ENCODE results near the gene INPP5J.

INPP5J gene

GRCh38 chr22:31136711-31137110 lies 13.9 kb downstream of the INPP5J start:
- H3K27me3 ChIP-seq (ENCODE audit: control insufficient read depth, low read length): no peaks in the 10 kb centered on the region
- no peak overlapping the region for H3K27ac ChIP-seq (ENCODE audit: low read depth, low read length)
- H3K9me2 ChIP-seq (replicated peaks; ENCODE audit: control insufficient read depth, low read length): no peaks in the 10 kb centered on the region
- no peaks in the 10 kb centered on the region for H3K79me2 ChIP-seq (ENCODE audit: control insufficient read depth, low read length)
- no peak overlapping the region for H3K4me2 ChIP-seq (ENCODE audit: low read length)
- H4K20me1 ChIP-seq (ENCODE audit: control insufficient read depth, insufficient read depth, low read depth, low read length): no peaks in the 10 kb centered on the region
- H3K4me1 ChIP-seq (ENCODE audit: control insufficient read depth, low read length): no peaks in the 10 kb centered on the region
- H3K9me3 ChIP-seq (ENCODE audit: control insufficient read depth, insufficient read depth, low read length): no peaks in the 10 kb centered on the region
- no peak for TF ChIP-seq EZH2phosphoT487 (IDR thresholded peaks at IDR 0.05; ENCODE audit: borderline replicate concordance, low read length)
- TF ChIP-seq CTCF (IDR thresholded peaks at IDR 0.05; ENCODE audit: low read depth, low read length, poor library complexity, severe bottlenecking): no peak
- H3F3A ChIP-seq (ENCODE audit: control insufficient read depth, insufficient read depth): no peaks in the 10 kb centered on the region
- no peak overlapping the region for H3K4me3 ChIP-seq (ENCODE audit: low read length)
- H3K36me3 ChIP-seq (ENCODE audit: control insufficient read depth, low read length): no peaks in the 10 kb centered on the region

- Histone ChIP-seq H3K9me3 (ENCODE audit: control insufficient read depth, insufficient read depth, low read length) (no peaks in the 10 kb centered on the region), H3K27me3 (ENCODE audit: control insufficient read depth, low read length) (no peaks in the 10 kb centered on the region), H3K36me3 (ENCODE audit: control insufficient read depth, low read length) (no peaks in the 10 kb centered on the region), H3K79me2 (ENCODE audit: control insufficient read depth, low read length) (no peaks in the 10 kb centered on the region), H3K9me2 (replicated peaks; ENCODE audit: control insufficient read depth, low read length) (no peaks in the 10 kb centered on the region), H3K27ac (ENCODE audit: low read depth, low read length) (no peak overlapping the region), H3F3A (ENCODE audit: control insufficient read depth, insufficient read depth) (no peaks in the 10 kb centered on the region), H3K4me1 (ENCODE audit: control insufficient read depth, low read length) (no peaks in the 10 kb centered on the region), H3K4me2 (ENCODE audit: low read length) (no peak overlapping the region), H4K20me1 (ENCODE audit: control insufficient read depth, insufficient read depth, low read depth, low read length) (no peaks in the 10 kb centered on the region), H3K4me3 (ENCODE audit: low read length) (no peak overlapping the region)
- TF ChIP-seq EZH2phosphoT487 (IDR thresholded peaks at IDR 0.05; ENCODE audit: borderline replicate concordance, low read length) (no peak), CTCF (IDR thresholded peaks at IDR 0.05; ENCODE audit: low read depth, low read length, poor library complexity, severe bottlenecking) (no peak)
Observed at GRCh38 chr22:31137721-31138120, 15.0 kb downstream of the INPP5J start.

GRCh38 chr22:31138126-31138525 lies 15.4 kb downstream of the INPP5J start:
- Histone ChIP-seq H3K4me3 (ENCODE audit: low read length) (no peak overlapping the region), H3K9me2 (replicated peaks; ENCODE audit: control insufficient read depth, low read length) (no peaks in the 10 kb centered on the region), H3K79me2 (ENCODE audit: control insufficient read depth, low read length) (no peaks in the 10 kb centered on the region), H3K4me2 (ENCODE audit: low read length) (no peak overlapping the region), H3K27ac (ENCODE audit: low read depth, low read length) (no peak overlapping the region), H3K27me3 (ENCODE audit: control insufficient read depth, low read length) (0 out of 2 replicates have a peak, but pooled peaks cover 2% of the 10 kb centered on the region), H3K36me3 (ENCODE audit: control insufficient read depth, low read length) (no peaks in the 10 kb centered on the region), H3K9me3 (ENCODE audit: control insufficient read depth, insufficient read depth, low read length) (no peaks in the 10 kb centered on the region), H3K4me1 (ENCODE audit: control insufficient read depth, low read length) (no peaks in the 10 kb centered on the region), H4K20me1 (ENCODE audit: control insufficient read depth, insufficient read depth, low read depth, low read length) (no peaks in the 10 kb centered on the region), H3F3A (ENCODE audit: control insufficient read depth, insufficient read depth) (no peaks in the 10 kb centered on the region)
- TF ChIP-seq EZH2phosphoT487 (IDR thresholded peaks at IDR 0.05; ENCODE audit: borderline replicate concordance, low read length) (no peak), CTCF (IDR thresholded peaks at IDR 0.05; ENCODE audit: low read depth, low read length, poor library complexity, severe bottlenecking) (no peak)

- H3K27me3 ChIP-seq (ENCODE audit: control insufficient read depth, low read length): peaks cover 2% of the 10 kb centered on the region; the same call in 1 of the 2 replicates
- no peaks in the 10 kb centered on the region for H3K9me3 ChIP-seq (ENCODE audit: control insufficient read depth, insufficient read depth, low read length)
- no peak overlapping the region for H3K4me2 ChIP-seq (ENCODE audit: low read length)
- H3K79me2 ChIP-seq (ENCODE audit: control insufficient read depth, low read length): no peaks in the 10 kb centered on the region
- no peaks in the 10 kb centered on the region for H3F3A ChIP-seq (ENCODE audit: control insufficient read depth, insufficient read depth)
- no peaks in the 10 kb centered on the region for H4K20me1 ChIP-seq (ENCODE audit: control insufficient read depth, insufficient read depth, low read depth, low read length)
- no peak overlapping the region for H3K27ac ChIP-seq (ENCODE audit: low read depth, low read length)
- no peaks in the 10 kb centered on the region for H3K36me3 ChIP-seq (ENCODE audit: control insufficient read depth, low read length)
- no peak overlapping the region for H3K4me3 ChIP-seq (ENCODE audit: low read length)
- no peaks in the 10 kb centered on the region for H3K9me2 ChIP-seq (replicated peaks; ENCODE audit: control insufficient read depth, low read length)
- TF ChIP-seq CTCF (IDR thresholded peaks at IDR 0.05; ENCODE audit: low read depth, low read length, poor library complexity, severe bottlenecking) (no peak), EZH2phosphoT487 (IDR thresholded peaks at IDR 0.05; ENCODE audit: borderline replicate concordance, low read length) (no peak)
- no peaks in the 10 kb centered on the region for H3K4me1 ChIP-seq (ENCODE audit: control insufficient read depth, low read length)
Observed at GRCh38 chr22:31139066-31139465, 16.3 kb downstream of the INPP5J start.
